Stimulated activated CD4-positive, alpha-beta T cell treated with anti-CD3 and anti-CD28 coated beads, Interleukin-15, amount 100 ng/mL, for 24 hours (primary cell): ENCODE data around the gene KRTAP10-2.

Source experiments
- DNase-seq: peaks from one replicate; pipeline ENCODE4 v3.0.0-alpha.2; 2020

KRTAP10-2 gene

GRCh38 chr21:44537930-44538911 lies 13.1 kb downstream of the KRTAP10-2 start:
- DNase-seq, result no peak

GRCh38 chr21:44535963-44536362 lies 15.3 kb downstream of the KRTAP10-2 start:
- no peak for DNase-seq

DNA sequence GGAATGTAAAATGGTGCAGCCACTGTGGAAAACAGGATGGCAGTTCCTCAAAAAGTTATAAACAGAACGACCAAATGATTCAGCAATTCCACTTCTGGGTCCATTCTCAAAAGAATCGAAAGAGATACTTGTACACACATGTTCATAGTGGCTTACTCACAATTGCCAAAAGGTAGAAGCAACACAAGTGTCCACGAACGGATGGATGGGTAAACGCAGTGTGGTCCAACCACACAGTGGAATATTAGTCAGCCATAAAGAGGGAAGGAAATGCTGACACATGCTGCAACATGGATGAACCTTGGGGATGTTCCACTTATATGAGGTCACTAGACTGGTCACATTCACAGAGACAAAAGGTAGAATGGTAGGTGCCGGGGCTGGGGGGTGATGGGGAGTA lies 16.6 kb downstream of the KRTAP10-2 start:
- no peak for DNase-seq

DNA sequence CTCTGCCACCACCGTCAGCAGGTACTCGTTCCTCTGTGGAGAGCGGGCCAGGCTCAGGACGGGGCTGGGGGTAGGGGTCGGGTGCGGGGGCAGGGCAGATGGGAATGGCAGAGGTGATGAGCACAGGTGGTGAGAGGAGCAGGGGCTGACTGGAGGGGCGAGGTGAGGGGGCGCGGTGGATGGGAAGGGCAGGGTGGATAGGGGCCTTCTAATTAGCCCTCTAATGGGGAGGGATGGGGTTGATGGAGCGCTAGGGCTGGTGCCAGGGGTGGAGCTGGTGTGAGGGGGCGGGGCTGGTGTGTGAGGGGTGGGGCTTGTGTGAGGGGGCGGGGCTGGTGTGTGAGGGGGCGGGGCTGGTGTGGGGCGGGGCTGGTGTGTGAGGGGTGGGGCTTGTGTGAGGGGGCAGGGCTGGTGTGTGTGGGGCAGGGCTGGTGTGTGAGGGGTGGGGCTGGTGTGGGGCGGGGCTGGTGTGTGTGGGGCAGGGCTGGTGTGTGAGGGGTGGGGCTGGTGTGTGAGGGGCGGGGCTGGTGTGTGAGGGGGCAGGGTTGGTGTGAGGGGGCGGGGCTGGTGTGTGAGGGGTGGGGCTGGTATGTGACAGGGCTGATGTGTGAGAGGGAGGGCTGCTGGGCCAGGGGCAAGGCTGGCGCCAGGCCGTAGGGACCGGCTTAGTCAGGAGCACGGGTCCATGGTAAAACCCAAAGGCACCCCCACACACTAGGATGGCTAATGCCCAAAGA lies 17.2 kb downstream of the KRTAP10-2 start:
- DNase-seq, result no peak

- no peak for DNase-seq
Observed at GRCh38 chr21:44533121-44533890, 18.0 kb downstream of the KRTAP10-2 start.

DNA sequence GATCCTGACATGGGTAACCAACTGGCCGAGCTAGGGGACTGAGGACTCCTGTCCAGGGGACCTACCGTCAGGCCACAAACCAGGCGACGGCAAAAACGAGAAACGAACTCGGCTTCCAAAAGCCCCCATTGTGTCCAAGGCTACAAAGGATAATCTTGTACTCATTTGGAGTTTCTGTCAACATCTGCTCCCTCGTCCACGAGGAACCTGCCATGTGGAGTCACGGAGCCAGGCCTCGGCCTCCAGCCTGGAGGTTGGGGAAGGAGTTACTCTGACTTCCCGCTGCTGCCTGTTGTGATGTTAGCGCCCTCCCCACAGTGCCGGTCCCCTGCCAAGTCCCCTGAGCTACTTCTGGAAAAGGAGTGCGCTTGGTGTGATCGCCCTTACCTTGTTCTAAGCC lies 18.6 kb downstream of the KRTAP10-2 start:
- DNase-seq, result no peak

- DNase-seq, result no peak
Observed at GRCh38 chr21:44531606-44532564, 19.4 kb downstream of the KRTAP10-2 start.

DNA sequence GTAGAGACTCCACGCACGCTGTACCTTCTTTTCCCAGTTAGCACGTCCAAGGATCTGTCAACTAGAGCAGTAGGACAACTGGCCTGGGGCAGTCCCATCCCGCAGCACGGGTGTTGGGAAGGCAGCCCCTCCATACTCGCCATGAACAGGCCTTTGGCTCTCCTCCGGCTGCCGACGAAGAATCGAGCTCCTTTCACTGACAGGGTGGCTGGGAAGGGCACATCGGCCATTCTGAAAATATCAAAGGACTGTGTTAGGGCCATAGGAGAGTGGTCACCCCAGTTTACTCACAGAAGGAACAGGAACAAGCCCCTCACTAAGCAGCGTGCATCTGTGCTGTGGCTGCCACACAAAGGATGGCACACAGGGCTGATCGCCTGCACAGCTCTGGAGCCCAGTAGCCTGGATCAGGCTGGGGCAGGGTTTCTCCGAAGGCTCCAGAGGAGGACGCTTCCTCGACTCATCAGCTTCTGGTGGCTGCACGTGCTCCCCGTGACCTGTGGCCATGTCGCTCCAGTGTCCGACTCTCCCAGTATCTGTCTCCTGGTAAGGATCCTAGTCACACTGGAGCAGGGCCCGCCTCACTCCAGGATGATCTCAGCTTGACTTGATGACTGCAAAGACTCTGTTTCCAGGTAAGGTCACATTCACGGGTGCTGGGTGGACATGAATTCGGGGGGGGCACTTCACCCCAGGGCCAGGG lies 20.3 kb downstream of the KRTAP10-2 start:
- DNase-seq, result no peak

DNA sequence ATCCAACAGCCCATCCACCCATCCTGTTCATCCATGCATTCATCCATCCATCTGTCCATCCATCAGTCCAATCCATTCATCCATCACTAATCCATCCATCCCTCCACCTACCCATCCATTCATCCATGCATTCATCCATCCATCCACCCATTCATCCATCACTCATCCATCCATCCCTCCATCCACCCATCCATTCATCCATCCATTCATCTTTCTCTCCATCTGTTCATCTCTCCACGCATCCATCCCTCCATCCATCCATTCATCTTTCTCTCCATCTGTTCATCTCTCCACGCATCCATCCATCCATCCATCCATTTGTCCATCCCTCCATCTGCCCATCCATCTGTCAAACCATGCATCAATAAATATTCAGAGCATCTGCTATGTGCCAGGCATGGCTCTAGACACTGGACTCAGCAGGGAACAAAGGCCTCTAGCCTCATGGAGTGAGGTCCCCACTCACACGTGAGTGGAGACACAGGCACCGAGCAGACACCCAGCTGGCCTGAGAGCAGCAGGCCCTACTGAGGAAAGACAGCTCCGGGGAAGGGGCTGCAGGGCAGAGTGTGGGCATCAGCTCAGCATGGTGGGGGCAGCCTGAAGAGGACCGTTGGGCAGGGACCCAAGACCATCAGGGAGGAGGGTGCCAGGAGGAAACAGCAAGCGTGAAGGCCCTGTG lies 20.9 kb downstream of the KRTAP10-2 start:
- no peak for DNase-seq

GRCh38 chr21:44529503-44530125 lies 21.7 kb downstream of the KRTAP10-2 start:
- no peak for DNase-seq

DNA sequence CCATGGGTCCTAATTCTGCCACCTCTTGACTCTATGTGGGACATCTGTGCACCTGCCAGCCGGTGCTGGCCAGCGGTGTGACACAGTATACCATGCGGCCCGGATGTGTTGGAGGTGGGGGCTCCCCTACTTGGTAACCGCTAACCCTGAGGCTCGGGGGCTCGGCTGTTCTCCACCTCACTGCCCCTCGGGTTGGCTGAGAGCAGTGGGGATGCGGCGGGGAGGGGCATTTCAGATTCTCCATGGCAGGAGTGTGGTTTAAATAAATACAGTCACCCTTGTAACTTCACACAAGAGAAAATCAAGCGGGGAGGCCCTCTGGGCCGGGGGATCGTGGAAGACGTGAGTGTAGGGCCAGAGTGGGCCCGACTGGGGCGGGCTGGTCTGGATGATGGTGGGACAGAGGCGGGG lies 22.3 kb downstream of the KRTAP10-2 start:
- DNase-seq, result no peak

DNA sequence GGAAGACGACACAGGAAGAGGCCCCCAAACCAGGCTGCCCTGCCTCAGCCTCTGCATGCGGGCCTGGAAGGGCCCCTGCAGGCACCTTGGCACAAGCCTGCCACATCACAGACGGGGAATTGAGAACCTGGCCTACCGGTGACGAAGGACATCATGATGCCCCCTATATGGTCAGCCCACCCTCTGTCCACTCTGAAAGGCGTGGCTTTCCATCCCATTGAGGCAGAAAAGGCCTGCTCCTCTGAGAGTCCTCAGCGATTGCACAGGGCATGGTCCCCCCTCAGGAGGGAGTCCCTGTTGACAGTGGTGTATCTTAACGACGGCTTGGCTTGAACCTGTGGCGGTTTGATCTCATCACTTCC lies 22.7 kb downstream of the KRTAP10-2 start:
- no peak for DNase-seq

GRCh38 chr21:44527983-44528633 lies 23.2 kb downstream of the KRTAP10-2 start:
- DNase-seq, result no peak

DNA sequence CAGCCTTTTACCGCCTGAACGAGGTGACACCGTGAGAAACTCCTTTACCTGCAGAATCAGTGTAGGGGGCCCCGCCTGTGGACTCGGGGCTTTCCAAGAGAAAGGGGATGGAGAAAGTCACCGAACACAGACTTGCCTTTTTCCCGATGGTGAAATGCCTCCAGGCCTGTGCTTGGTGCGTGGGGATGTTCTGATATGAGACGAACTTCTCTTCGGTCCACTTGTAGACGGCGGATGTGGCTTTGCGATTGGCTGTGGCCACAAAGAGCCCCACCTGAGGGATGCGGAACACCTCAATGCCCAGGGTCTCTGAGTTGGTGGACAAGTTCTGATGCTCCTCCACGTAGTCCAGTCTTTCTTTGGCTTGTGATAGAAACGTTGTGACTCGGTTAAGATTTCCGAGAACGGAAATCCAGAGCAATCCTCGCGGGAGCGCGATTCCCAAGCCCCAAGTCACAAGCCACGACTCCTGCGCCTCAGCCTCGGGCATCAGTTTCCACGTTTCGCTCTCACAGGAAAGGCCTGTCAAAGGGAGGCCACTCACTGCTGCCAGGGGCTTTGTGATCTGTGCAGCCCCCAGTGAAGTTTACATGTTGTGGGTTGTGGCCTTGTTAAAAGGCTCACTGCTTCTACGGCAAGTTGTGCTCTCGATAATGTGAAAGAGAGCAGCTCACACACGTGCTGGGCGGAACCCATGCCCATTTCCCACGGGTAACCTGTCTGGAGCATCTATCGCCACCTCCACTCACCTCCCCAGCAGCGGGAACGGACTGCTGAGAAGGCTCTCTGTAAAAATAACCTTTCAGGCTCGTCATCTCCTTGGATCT lies 23.9 kb downstream of the KRTAP10-2 start:
- DNase-seq, result no peak

DNA sequence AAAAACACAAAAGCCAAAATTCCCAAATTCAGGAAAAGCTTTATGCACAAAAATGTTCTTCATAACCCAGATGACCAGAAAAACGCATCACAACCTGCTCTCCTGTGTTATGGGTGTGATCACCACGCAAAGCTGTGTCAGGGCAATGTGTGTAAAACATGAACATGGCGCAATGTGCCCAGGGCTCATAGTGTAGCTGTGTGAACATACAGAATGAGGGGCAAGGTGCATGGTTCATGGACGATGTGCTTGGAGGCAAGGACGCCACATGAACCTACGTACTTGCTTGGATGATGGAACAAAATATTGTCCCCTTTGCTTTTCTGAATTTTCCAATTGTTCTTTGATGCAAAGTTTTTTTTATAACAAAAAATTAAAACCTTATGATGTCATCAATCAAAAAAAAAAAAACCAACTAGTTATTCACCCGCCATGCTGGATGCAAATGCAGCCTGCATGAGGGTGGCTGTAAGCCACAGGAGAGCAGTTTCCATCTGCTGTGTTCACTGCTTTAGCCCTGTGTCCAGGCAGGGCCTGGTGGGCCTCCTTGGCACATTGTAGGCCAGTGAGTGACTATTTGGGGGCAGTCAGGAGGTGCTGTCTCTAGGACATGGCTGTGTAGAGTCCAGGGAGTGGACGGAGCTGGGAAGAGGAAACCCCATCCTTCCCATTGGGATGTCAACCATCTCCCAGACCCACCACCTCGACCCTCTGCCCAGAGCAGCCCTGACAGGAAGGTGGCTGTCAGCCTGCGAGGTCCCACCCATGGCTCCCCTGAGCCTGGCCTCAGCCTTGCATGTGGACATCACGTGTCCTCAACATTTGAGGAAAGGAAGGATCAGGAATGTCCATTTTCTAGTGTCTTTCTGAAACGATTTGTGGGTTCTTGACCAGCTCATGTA lies 25.0 kb downstream of the KRTAP10-2 start:
- DNase-seq, result no peak

GRCh38 chr21:44525391-44526095 lies 25.8 kb downstream of the KRTAP10-2 start:
- DNase-seq, result no peak
